HCT116 (cell line): ENCODE measurements around the gene AEBP1. TPM values are rescaled to one million over a fixed set of nuclear protein-coding genes. Genes with fewer than 3 reads are reported as not detected.

ENCODE experiments used
- ATAC-seq: fragments of 200-7000 bp; cut with Tn5 transposase; 2 replicates; pipeline ENCODE4 v1.9.1; 2020; ENCODE audit warnings: mild to moderate bottlenecking, moderate library complexity
- BruUV-seq: library from RNA; stranded (reverse); fragments of 400-500 nt; replicated peaks from 2 replicates; lab custom pipeline; 2021; lab: Mats Ljungman, UMichigan
- CTCF ChIA-PET: fragments of 300-600 bp; sonication (Branson Sonifier 250); formaldehyde crosslinking; loops from one replicate; lab custom pipeline; 2021; ENCODE audit warnings: antibody characterized with exemption; lab: Charles Lee
- POLR2A ChIA-PET: fragments of 300-600, 350-600 bp; sonication (Branson Sonifier 250); formaldehyde crosslinking; loops from one replicate; lab custom pipeline; 2021; ENCODE audit warnings: antibody characterized with exemption; lab: Charles Lee
- RAD21 ChIA-PET, 2 experiments: fragments of 300-600 bp; sonication (Branson Sonifier 250); formaldehyde crosslinking; loops; one replicate each; lab custom pipeline; 2023; ENCODE audit warnings: low total read pairs in 2 of 2; ENCODE audit not compliant: uncharacterized antibody in 2 of 2, unreplicated experiment in 2 of 2, low non-redundant PET in 1 of 2; lab: Charles Lee
- DNase-seq: peaks from one replicate; pipeline ENCODE4 v3.0.0-alpha.2; 2010; ENCODE audit warnings: low read depth, low spot score
- H2AFZ ChIP-seq: fragments of 200-600 bp; shearing (Covaris generic), sonication (generic); 2 replicates; pipeline ENCODE4 v1.6.1; 2017; ENCODE audit warnings: low read depth, mixed run types, mixed read lengths, antibody characterized with exemption, low read length; ENCODE audit not compliant: poor library complexity, severe bottlenecking
- H3K27ac ChIP-seq: 2 replicates; pipeline ENCODE4 v1.5.1; 2012; ENCODE audit warnings: low read depth, low read length
- H3K27me3 ChIP-seq: fragments of 200-600 bp; sonication (generic); 2 replicates; pipeline ENCODE4 v1.6.1; 2016; ENCODE audit warnings: mixed run types, low read length, mixed read lengths; ENCODE audit not compliant: insufficient read depth
- H3K36me3 ChIP-seq, 2 experiments: fragments of 200-500 bp in 1 of 2; fragments of 200-600 bp in 1 of 2; sonication (Bioruptor generic) in 1 of 2; sonication (generic) in 1 of 2; 2 replicates each; pipeline versions ENCODE4 v1.5.1 to v1.6.1; 2014 to 2016; ENCODE audit warnings: low read length in 2 of 2, inconsistent platforms in 1 of 2, mixed read lengths in 1 of 2, mixed run types in 1 of 2; ENCODE audit not compliant: insufficient read depth in 2 of 2, control insufficient read depth in 1 of 2
- H3K4me1 ChIP-seq, 2 experiments: fragments of 200-600 bp in 1 of 2; sonication (generic) in 1 of 2; 2 replicates each; pipeline versions ENCODE4 v1.5.1 to v1.6.1; 2012 to 2017; ENCODE audit warnings: low read length in 2 of 2, inconsistent platforms in 1 of 2, mild to moderate bottlenecking in 1 of 2, mixed read lengths in 1 of 2, mixed run types in 1 of 2, moderate library complexity in 1 of 2; ENCODE audit not compliant: insufficient read depth in 2 of 2, control insufficient read depth in 1 of 2
- H3K4me2 ChIP-seq: fragments of 200-600 bp; sonication (generic); 2 replicates; pipeline ENCODE4 v1.6.1; 2017; ENCODE audit warnings: mixed run types, low read length, mixed read lengths
- H3K4me3 ChIP-seq, 2 experiments: fragments of 200-600 bp in 1 of 2; sonication (generic) in 1 of 2; replicated peaks in 1 of 2; 2 replicates each; pipeline ENCODE4 v1.5.1; 2011 to 2016; ENCODE audit warnings: low read length in 2 of 2, control low read depth in 1 of 2, low read depth in 1 of 2, mild to moderate bottlenecking in 1 of 2, mixed read lengths in 1 of 2, mixed run types in 1 of 2
- H3K79me2 ChIP-seq: fragments of 200-600 bp; sonication (generic); 2 replicates; pipeline ENCODE4 v1.6.1; 2017; ENCODE audit warnings: mild to moderate bottlenecking, mixed run types, low read length, moderate library complexity, mixed read lengths; ENCODE audit not compliant: insufficient read depth
- H3K9ac ChIP-seq: fragments of 200-600 bp; sonication (generic); 2 replicates; pipeline ENCODE4 v1.6.1; 2016; ENCODE audit warnings: low read length, mixed read lengths
- H3K9me2 ChIP-seq: fragments of 200-600 bp; sonication (generic), shearing (Covaris generic); 2 replicates; pipeline ENCODE4 v1.6.1; 2017; ENCODE audit warnings: mixed run types, mild to moderate bottlenecking, moderate library complexity; ENCODE audit not compliant: insufficient read depth
- H3K9me3 ChIP-seq, 2 experiments: fragments of 200-500 bp in 1 of 2; fragments of 200-600 bp in 1 of 2; sonication (Bioruptor generic) in 1 of 2; sonication (generic) in 1 of 2; 2 replicates each; pipeline ENCODE4 v1.6.1; 2014 to 2017; ENCODE audit warnings: low read length in 2 of 2, mixed read lengths in 2 of 2, inconsistent platforms in 1 of 2, low read depth in 1 of 2, mild to moderate bottlenecking in 1 of 2, mixed run types in 1 of 2, moderate library complexity in 1 of 2; ENCODE audit not compliant: control insufficient read depth in 1 of 2, insufficient read depth in 1 of 2
- H4K20me1 ChIP-seq: fragments of 200-600 bp; sonication (generic), shearing (Covaris generic); 2 replicates; pipeline ENCODE4 v1.6.1; 2017; ENCODE audit warnings: mixed run types, mild to moderate bottlenecking, moderate library complexity; ENCODE audit not compliant: insufficient read depth
- CEBPB ChIP-seq: IDR thresholded peaks from 2 replicates; pipeline ENCODE4 v1.6.1; 2012; ENCODE audit warnings: low read depth
- CTCF ChIP-seq, 3 experiments: fragments of 200-600 bp in 1 of 3; sonication (generic) in 1 of 3; IDR thresholded peaks in 2 of 3; conservative IDR thresholded peaks in 1 of 3; 2 replicates each; pipeline ENCODE4 v1.5.1; 2012 to 2017; ENCODE audit warnings: low read depth in 2 of 3, low read length in 2 of 3, antibody characterized with exemption in 1 of 3, borderline replicate concordance in 1 of 3, control low read depth in 1 of 3, mild to moderate bottlenecking in 1 of 3, mixed read lengths in 1 of 3, mixed run types in 1 of 3, moderate library complexity in 1 of 3; ENCODE audit not compliant: insufficient read depth in 1 of 3
- ELF1 ChIP-seq: IDR thresholded peaks from 2 replicates; pipeline ENCODE4 v1.6.1; 2012; ENCODE audit warnings: low read depth, borderline replicate concordance
- EZH2 ChIP-seq: fragments of 200-600 bp; sonication (generic); IDR thresholded peaks from 2 replicates; pipeline ENCODE4 v1.6.1; 2017; ENCODE audit warnings: antibody characterized with exemption, mixed run types
- EZH2phosphoT487 ChIP-seq: fragments of 200-600 bp; IDR thresholded peaks from 2 replicates; pipeline ENCODE4 v1.6.1; 2018; ENCODE audit warnings: antibody characterized with exemption, borderline replicate concordance
- FOSL1 ChIP-seq: IDR thresholded peaks from 2 replicates; pipeline ENCODE4 v1.6.1; 2012; ENCODE audit warnings: low read depth
- JUND ChIP-seq: IDR thresholded peaks from 2 replicates; pipeline ENCODE4 v1.6.1; 2012
- POLR2A ChIP-seq: IDR thresholded peaks from 2 replicates; pipeline ENCODE4 v1.7.0; 2011; ENCODE audit warnings: borderline replicate concordance; ENCODE audit not compliant: insufficient read depth, insufficient read length; ENCODE audit errors: extremely low read depth
- SRF ChIP-seq: IDR thresholded peaks from 2 replicates; pipeline ENCODE4 v1.6.1; 2012; ENCODE audit warnings: low read depth
- TCF7L2 ChIP-seq: IDR thresholded peaks from 2 replicates; pipeline ENCODE4 v1.7.0; 2011; ENCODE audit warnings: borderline replicate concordance, inconsistent platforms; ENCODE audit not compliant: insufficient read depth, insufficient read length; ENCODE audit errors: extremely low read depth
- YY1 ChIP-seq: IDR thresholded peaks from 2 replicates; pipeline ENCODE4 v1.6.1; 2011; ENCODE audit warnings: low read length, low read depth, moderate library complexity, mild to moderate bottlenecking; ENCODE audit not compliant: insufficient replicate concordance; ENCODE audit errors: extremely low read depth
- ZFX ChIP-seq: fragments of 450-650 bp; IDR thresholded peaks from 2 replicates; pipeline ENCODE4 v1.6.1; 2017
- intact Hi-C: fragments of 100-400 bp; cut with micrococcal nuclease; formaldehyde crosslinking; loops from 2 replicates; pipeline ENCODE4 v1.10.0; 2022
- total RNA-seq: library from RNA; stranded (reverse); gene quantifications from one replicate; pipeline ENCODE4 v1.2.1, GENCODE V29; 2021; ENCODE audit not compliant: unreplicated experiment
- TF ChIP-seq, protein P1 (sequence below): IDR thresholded peaks from 2 replicates; pipeline ENCODE4 v1.6.1; 2012; ENCODE audit warnings: low read depth

Gene AEBP1
- total RNA-seq, 1 experiment from 2014 or later = 0.49 TPM

DNA sequence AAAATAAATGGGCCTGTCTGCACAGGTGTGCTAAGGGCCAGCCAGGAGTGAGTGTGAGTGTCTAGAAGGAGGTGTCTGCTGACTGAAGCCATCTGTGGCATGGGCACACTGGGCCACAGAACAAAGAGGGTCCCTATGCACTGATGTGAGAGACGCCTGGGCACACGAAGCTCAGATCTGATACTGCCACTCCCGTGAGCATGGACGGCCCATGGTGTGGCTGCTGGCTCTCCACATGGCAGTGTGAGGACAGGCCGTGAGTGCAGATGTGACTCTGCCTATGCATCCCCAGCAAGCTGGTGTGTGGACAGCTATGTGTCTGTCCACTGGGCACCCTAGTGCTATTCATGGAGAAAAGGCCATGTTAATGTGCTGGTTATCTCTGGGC lies 49.8 kb downstream of the AEBP1 start:
- intact Hi-C loops = no loop called here
- Histone ChIP-seq H3K4me1 (peaks cover 0 to 9% of the 10 kb centered on the region in 2 experiments; a peak in 2 of 4 replicates), H3K9me2 (no peaks in the 10 kb centered on the region), H3K27me3 (no peaks in the 10 kb centered on the region), H3K79me2 (no peaks in the 10 kb centered on the region), H3K9me3 (no peaks in the 10 kb centered on the region), H4K20me1 (no peaks in the 10 kb centered on the region), H2AFZ (no peak overlapping the region), H3K9ac (no peak overlapping the region), H3K27ac (no peak overlapping the region), H3K4me3 (no peak overlapping the region), H3K4me2 (no peak overlapping the region), H3K36me3 (no peaks in the 10 kb centered on the region)
- ChIA-PET POLR2A (no interaction called here), CTCF (no interaction called here), RAD21 (no interaction called here)
- DNase-seq (no peak), ATAC-seq (no peak)
- no TSS peak for BruUV-seq
- TF ChIP-seq POLR2A = no peak
- TF ChIP-seq ELF1 = no peak
- no peak for TF ChIP-seq YY1
- no peak for TF ChIP-seq SRF
- TF ChIP-seq ZFX = no peak
- TF ChIP-seq JUND = no peak
- TF ChIP-seq EZH2phosphoT487 = no peak
- no peak for TF ChIP-seq FOSL1
- no peak for TF ChIP-seq CTCF (IDR thresholded peaks at IDR 0.05 in 2 of 3, conservative IDR thresholded peaks at IDR 0.05 in 1 of 3; ENCODE audit: borderline replicate concordance in 1 of 3, insufficient read depth in 1 of 3, low read depth in 2 of 3, low read length in 2 of 3)
- TF ChIP-seq EZH2 = no peak
- TF ChIP-seq CEBPB = no peak
- TF ChIP-seq, protein P1, sequence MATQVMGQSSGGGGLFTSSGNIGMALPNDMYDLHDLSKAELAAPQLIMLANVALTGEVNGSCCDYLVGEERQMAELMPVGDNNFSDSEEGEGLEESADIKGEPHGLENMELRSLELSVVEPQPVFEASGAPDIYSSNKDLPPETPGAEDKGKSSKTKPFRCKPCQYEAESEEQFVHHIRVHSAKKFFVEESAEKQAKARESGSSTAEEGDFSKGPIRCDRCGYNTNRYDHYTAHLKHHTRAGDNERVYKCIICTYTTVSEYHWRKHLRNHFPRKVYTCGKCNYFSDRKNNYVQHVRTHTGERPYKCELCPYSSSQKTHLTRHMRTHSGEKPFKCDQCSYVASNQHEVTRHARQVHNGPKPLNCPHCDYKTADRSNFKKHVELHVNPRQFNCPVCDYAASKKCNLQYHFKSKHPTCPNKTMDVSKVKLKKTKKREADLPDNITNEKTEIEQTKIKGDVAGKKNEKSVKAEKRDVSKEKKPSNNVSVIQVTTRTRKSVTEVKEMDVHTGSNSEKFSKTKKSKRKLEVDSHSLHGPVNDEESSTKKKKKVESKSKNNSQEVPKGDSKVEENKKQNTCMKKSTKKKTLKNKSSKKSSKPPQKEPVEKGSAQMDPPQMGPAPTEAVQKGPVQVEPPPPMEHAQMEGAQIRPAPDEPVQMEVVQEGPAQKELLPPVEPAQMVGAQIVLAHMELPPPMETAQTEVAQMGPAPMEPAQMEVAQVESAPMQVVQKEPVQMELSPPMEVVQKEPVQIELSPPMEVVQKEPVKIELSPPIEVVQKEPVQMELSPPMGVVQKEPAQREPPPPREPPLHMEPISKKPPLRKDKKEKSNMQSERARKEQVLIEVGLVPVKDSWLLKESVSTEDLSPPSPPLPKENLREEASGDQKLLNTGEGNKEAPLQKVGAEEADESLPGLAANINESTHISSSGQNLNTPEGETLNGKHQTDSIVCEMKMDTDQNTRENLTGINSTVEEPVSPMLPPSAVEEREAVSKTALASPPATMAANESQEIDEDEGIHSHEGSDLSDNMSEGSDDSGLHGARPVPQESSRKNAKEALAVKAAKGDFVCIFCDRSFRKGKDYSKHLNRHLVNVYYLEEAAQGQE = no peak
- TF ChIP-seq TCF7L2 = no peak
